H1 (cell line): Measurements from ENCODE around the gene SERGEF.

Experiments
- BACH1 ChIP-seq: IDR thresholded peaks from 2 replicates; pipeline ENCODE4 v1.6.1; 2012; ENCODE audit warnings: low read length, improper control_type of control experiment
- BCL11A ChIP-seq, 2 experiments: IDR thresholded peaks; one replicate each; pipeline ENCODE4 v1.6.1; 2011; ENCODE audit warnings: low read depth in 2 of 2, low read length in 2 of 2, mild to moderate bottlenecking in 2 of 2
- JUN ChIP-seq: IDR thresholded peaks from 2 replicates; pipeline ENCODE4 v1.6.1; 2011; ENCODE audit warnings: low read depth, mild to moderate bottlenecking, improper control_type of control experiment, low read length
- POLR2A ChIP-seq, 2 experiments: IDR thresholded peaks; 1 replicate in 1 of 2; 2 replicates in 1 of 2; pipeline ENCODE4 v1.6.1; 2011; ENCODE audit warnings: low read depth in 2 of 2, low read length in 2 of 2, mild to moderate bottlenecking in 2 of 2; ENCODE audit errors: control extremely low read depth in 1 of 2
- SP2 ChIP-seq: IDR thresholded peaks from 2 replicates; pipeline ENCODE4 v1.6.1; 2012; ENCODE audit warnings: mild to moderate bottlenecking, low read length, inconsistent platforms
- TF ChIP-seq, protein P1 (sequence below), 3 experiments: IDR thresholded peaks; 1 replicate in 2 of 3; 2 replicates in 1 of 3; pipeline versions ENCODE4 v1.5.1 to v1.6.1; 2011; ENCODE audit warnings: low read length in 3 of 3, mild to moderate bottlenecking in 3 of 3, inconsistent platforms in 2 of 3, low read depth in 1 of 3, moderate library complexity in 1 of 3; ENCODE audit not compliant: insufficient read depth in 1 of 3; ENCODE audit errors: control extremely low read depth in 1 of 3
- TF ChIP-seq, protein P2 (sequence below): fragments of 300-600 bp; sonication (generic); IDR thresholded peaks from 2 replicates; pipeline ENCODE4 v1.7.1; 2012; ENCODE audit warnings: low read length, moderate library complexity, mild to moderate bottlenecking, inconsistent platforms; ENCODE audit not compliant: insufficient replicate concordance

DNA sequence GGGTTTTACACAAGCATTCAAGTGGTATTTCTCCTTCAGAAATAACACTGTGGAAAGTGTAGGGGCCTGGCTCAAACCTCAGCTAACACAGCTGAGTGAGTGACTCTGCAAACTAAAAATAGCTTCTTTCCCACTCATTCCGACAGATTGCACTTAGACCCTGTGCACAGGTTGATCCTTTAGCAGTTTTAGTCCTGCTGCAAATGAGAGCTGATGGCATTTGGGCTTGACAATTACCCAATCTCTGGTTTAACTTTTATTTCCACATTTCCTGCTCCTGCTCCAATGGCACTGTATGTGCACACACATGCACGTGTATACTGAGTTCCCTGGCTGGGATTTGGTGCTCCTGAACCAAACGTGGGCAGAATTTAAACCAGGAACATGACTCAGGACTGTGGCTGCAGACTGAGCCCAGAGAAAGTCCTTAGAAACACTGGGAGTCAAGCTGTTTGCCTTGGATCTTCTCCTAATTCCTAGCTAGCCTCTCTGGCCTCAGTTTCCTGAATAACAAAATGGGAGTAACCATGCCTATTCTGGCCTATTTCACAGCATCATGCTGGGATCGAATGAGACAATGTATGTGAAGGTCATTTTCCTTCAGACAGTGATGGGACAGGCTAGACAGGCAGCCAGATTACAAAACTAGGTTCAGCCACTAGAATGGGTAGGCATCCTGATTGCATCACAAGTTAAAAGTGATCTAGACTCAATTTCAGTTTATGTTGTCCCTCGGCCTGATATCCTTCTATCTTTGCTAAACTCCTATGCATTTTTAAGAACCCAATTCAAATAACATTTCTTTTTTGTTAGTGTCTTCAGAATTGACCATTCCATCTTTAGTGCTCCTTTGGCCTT is 58.2 kb downstream of the SERGEF start:
- TF ChIP-seq BCL11A (IDR thresholded peaks at IDR 0.05; ENCODE audit: low read depth in 2 of 2, low read length in 2 of 2) = no peak
- TF ChIP-seq, protein P1, sequence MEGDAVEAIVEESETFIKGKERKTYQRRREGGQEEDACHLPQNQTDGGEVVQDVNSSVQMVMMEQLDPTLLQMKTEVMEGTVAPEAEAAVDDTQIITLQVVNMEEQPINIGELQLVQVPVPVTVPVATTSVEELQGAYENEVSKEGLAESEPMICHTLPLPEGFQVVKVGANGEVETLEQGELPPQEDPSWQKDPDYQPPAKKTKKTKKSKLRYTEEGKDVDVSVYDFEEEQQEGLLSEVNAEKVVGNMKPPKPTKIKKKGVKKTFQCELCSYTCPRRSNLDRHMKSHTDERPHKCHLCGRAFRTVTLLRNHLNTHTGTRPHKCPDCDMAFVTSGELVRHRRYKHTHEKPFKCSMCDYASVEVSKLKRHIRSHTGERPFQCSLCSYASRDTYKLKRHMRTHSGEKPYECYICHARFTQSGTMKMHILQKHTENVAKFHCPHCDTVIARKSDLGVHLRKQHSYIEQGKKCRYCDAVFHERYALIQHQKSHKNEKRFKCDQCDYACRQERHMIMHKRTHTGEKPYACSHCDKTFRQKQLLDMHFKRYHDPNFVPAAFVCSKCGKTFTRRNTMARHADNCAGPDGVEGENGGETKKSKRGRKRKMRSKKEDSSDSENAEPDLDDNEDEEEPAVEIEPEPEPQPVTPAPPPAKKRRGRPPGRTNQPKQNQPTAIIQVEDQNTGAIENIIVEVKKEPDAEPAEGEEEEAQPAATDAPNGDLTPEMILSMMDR (IDR thresholded peaks at IDR 0.05; ENCODE audit: control extremely low read depth in 1 of 3, insufficient read depth in 1 of 3, low read depth in 1 of 3, low read length in 3 of 3) = no peak
- no peak for TF ChIP-seq SP2
- no peak for TF ChIP-seq JUN
- no peak for TF ChIP-seq BACH1
- no peak for TF ChIP-seq POLR2A (IDR thresholded peaks at IDR 0.05; ENCODE audit: control extremely low read depth in 1 of 2, low read depth in 2 of 2, low read length in 2 of 2)
- TF ChIP-seq, protein P2, sequence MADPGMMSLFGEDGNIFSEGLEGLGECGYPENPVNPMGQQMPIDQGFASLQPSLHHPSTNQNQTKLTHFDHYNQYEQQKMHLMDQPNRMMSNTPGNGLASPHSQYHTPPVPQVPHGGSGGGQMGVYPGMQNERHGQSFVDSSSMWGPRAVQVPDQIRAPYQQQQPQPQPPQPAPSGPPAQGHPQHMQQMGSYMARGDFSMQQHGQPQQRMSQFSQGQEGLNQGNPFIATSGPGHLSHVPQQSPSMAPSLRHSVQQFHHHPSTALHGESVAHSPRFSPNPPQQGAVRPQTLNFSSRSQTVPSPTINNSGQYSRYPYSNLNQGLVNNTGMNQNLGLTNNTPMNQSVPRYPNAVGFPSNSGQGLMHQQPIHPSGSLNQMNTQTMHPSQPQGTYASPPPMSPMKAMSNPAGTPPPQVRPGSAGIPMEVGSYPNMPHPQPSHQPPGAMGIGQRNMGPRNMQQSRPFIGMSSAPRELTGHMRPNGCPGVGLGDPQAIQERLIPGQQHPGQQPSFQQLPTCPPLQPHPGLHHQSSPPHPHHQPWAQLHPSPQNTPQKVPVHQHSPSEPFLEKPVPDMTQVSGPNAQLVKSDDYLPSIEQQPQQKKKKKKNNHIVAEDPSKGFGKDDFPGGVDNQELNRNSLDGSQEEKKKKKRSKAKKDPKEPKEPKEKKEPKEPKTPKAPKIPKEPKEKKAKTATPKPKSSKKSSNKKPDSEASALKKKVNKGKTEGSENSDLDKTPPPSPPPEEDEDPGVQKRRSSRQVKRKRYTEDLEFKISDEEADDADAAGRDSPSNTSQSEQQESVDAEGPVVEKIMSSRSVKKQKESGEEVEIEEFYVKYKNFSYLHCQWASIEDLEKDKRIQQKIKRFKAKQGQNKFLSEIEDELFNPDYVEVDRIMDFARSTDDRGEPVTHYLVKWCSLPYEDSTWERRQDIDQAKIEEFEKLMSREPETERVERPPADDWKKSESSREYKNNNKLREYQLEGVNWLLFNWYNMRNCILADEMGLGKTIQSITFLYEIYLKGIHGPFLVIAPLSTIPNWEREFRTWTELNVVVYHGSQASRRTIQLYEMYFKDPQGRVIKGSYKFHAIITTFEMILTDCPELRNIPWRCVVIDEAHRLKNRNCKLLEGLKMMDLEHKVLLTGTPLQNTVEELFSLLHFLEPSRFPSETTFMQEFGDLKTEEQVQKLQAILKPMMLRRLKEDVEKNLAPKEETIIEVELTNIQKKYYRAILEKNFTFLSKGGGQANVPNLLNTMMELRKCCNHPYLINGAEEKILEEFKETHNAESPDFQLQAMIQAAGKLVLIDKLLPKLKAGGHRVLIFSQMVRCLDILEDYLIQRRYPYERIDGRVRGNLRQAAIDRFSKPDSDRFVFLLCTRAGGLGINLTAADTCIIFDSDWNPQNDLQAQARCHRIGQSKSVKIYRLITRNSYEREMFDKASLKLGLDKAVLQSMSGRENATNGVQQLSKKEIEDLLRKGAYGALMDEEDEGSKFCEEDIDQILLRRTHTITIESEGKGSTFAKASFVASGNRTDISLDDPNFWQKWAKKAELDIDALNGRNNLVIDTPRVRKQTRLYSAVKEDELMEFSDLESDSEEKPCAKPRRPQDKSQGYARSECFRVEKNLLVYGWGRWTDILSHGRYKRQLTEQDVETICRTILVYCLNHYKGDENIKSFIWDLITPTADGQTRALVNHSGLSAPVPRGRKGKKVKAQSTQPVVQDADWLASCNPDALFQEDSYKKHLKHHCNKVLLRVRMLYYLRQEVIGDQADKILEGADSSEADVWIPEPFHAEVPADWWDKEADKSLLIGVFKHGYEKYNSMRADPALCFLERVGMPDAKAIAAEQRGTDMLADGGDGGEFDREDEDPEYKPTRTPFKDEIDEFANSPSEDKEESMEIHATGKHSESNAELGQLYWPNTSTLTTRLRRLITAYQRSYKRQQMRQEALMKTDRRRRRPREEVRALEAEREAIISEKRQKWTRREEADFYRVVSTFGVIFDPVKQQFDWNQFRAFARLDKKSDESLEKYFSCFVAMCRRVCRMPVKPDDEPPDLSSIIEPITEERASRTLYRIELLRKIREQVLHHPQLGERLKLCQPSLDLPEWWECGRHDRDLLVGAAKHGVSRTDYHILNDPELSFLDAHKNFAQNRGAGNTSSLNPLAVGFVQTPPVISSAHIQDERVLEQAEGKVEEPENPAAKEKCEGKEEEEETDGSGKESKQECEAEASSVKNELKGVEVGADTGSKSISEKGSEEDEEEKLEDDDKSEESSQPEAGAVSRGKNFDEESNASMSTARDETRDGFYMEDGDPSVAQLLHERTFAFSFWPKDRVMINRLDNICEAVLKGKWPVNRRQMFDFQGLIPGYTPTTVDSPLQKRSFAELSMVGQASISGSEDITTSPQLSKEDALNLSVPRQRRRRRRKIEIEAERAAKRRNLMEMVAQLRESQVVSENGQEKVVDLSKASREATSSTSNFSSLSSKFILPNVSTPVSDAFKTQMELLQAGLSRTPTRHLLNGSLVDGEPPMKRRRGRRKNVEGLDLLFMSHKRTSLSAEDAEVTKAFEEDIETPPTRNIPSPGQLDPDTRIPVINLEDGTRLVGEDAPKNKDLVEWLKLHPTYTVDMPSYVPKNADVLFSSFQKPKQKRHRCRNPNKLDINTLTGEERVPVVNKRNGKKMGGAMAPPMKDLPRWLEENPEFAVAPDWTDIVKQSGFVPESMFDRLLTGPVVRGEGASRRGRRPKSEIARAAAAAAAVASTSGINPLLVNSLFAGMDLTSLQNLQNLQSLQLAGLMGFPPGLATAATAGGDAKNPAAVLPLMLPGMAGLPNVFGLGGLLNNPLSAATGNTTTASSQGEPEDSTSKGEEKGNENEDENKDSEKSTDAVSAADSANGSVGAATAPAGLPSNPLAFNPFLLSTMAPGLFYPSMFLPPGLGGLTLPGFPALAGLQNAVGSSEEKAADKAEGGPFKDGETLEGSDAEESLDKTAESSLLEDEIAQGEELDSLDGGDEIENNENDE = no peak
